GM18861 (cell line): ENCODE results near the gene KPNB1.

Experiments used
- ATAC-seq: cut with Tn5 transposase; IDR thresholded peaks from one replicate; pipeline ENCODE4 v1.9.1; 2021; ENCODE audit not compliant: unreplicated experiment

KPNB1 gene

DNA sequence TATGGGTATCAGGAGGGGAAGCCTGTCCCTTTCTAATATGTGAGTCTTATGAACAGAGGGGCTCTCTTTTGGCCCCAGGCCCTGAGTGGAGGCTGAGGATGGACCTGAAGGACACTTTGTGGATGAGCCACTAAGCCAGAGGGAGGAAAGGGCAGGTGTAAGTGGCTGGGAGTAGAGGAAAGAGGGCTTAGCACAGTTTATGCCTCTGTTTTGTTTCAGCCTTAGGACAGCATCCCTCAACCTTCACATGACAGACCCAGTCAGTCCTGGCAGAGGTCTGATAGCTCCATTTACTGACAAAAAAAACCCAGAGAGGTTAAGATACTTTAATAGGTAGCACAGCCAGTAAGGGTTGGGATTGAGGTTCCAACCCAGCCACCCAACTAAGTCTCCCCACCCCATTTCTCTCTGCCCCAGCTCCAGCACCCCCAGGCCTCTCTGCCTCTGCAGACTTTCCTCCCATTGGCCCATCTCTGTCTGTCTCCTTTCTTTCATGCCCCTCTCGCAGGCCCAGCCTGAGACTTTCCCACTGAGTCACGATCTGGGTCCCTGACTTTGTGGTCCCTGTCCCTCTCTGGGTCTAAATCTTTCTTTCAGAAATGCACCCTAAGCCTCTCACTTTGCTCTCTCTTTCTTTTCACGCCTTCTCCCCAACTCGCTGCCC is 78.6 kb downstream of the KPNB1 start:
- no peak for ATAC-seq

DNA sequence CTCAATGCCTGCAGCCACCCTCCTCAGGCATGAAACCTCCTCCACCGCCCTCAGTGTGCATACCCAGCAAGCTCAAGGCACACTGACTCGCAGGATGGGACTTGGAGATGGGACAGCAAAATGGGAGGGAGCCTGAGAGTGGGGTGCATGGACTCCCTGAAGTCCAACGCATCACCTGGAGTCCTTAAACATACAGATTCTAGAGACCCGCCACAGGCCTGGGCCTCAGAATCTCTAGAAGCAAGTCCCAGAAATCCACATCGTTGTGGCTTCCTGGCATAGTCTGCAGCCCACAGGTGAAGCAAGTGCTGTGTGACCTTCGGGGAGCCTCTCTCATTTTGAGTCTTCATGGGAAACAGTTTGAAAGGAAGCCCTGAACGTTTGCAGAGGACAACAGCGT is 79.8 kb downstream of the KPNB1 start:
- no peak for ATAC-seq

DNA sequence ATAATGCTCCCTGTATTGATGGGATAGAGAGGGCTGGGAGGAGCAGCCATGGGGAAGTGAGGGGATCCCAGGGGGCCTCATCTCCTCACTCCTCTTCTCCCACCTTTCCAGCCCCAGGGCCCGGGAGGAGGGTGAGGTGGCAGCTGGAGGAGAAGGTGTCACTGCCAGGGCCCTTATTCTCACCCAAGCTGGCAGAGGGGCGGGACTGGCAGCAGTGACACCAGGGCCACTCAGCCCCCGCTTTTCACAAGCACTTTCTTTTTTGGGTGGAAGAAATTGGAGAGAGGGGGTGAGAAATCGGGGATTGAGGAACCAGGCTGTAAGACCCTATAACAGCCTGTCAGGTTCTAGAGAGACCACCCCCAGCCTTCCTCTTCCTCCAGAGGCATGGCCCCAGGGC is 81.0 kb downstream of the KPNB1 start:
- no peak for ATAC-seq

DNA sequence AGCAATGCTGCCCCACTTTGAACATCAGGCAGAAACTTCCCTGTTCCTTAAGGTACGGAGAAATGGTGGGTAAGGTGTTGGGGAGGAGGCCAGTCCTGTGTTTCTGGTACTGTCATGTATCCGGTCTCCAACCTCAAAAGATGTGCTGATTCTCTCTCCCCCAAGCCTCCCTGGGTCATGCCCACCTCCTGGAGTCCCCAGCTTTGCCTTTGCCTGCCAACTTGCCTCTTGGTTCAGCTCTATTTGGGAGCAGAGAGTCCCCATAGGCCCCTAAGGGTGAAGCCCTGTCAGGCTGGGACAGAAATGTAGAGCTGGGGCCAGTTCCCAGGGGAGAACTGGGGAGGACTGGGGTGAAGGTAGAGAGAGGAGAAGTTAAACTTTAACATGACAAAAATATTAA is 81.7 kb downstream of the KPNB1 start:
- no peak for ATAC-seq

- no peak for ATAC-seq
Observed at GRCh38 chr17:47732399-47733046, 82.8 kb downstream of the KPNB1 start.

DNA sequence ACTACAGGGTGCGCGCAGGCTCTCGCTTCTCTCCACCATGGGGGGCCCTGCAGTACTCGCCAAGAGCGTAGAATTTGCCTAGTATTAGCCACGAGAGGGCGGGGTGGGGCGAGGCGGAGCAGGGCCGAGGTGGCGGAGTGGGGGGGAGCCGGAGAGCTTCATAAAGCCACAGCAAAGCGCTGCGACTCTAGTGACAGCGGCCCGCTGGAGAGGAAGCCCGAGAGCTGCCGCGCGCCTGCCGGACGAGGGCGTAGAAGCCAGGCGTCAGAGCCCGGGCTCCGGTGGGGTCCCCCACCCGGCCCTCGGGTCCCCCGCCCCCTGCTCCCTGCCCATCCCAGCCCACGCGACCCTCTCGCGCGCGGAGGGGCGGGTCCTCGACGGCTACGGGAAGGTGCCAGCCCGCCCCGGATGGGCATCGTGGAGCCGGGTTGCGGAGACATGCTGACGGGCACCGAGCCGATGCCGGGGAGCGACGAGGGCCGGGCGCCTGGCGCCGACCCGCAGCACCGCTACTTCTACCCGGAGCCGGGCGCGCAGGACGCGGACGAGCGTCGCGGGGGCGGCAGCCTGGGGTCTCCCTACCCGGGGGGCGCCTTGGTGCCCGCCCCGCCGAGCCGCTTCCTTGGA is 83.4 kb downstream of the KPNB1 start, which contains the start of gene TBX21:
Gene TBX21 (plus strand): TSS at position 190 of the 627 bp plus-strand sequence. CDS start 219 bp downstream, at position 409.
- ATAC-seq: peak; percentile 40

GRCh38 chr17:47733674-47734410 is 84.1 kb downstream of the KPNB1 start:
- peak; percentile 14 for ATAC-seq

DNA sequence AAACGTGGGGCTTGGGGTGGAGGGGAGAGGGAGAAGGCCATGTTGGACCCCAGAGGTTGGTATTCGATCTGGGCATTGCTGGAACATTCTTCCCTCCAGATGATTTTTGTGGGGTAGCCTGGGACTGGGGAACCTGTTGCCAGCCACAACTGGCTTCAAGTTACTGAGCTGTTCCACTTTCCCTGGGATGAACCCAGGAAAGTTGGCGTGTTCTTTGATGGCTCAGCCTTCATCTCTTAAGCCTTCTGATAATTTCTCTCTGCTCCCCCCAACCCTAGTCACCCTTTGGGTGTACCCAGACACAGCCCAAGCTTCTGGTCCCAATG is 85.4 kb downstream of the KPNB1 start:
- no peak for ATAC-seq
